GM18861 (cell line): Measurements from ENCODE around the gene ZNF507.

Source experiments
- ATAC-seq: cut with Tn5 transposase; IDR thresholded peaks from one replicate; pipeline ENCODE4 v1.9.1; 2021; ENCODE audit not compliant: unreplicated experiment

The ZNF507 gene

DNA sequence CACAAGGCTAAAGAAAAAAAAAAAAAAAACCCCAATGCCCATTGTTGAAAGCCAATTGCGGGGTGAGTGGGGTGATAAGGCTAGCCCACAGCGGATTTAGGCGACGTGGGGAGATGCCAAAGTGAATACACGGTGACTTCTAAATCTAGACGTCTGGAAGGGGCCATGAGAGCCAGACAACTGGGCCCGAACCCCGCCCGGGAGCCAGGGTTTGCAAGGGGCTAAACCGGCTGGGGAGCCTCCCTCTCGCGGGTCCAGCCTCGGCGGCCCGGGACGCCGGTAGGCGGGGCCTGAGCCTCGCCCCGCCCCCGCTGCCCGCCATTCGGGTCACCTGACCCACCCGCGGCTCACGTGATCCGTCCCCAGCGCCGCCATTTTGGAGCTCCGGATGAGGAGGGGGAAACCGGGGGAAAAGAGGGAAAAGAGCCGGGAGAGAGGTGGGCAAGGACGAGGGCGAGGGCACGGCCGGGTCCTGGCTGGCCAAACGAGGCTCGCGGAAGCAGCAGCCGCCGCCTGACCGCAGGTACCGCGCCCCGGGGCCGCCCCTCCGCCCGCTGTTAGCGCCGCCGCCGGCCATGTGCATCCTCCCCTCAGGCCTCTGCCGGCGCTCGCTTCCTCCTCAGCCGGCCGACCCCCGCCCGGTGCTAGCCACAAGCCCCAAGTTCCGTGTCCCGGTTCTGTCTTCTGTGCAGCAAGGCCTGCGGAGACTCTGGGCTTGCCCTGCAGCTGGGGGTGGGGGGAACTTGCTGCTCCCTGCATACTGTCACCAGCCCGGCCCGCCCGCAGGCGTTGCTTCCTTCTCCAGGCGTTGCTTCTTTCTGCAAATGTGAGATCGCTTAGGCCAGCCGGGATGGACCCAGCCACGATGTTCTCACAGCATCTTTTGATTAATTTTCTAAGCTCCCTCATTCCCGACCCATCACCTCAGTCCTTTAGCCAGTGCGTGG lies at the start of gene ZNF507:
ZNF507 (plus strand) TSS at position 350 of the 947 bp plus-strand sequence. CDS start 7,221 bp downstream, outside the sequence.
- peak; percentile 51 for ATAC-seq

- ATAC-seq, result no peak
Measured at GRCh38 chr19:32296694-32297093, 48.7 kb upstream of the ZNF507 start.

GRCh38 chr19:32302778-32303177 lies 42.6 kb upstream of the ZNF507 start:
- no peak for ATAC-seq

GRCh38 chr19:32303193-32303592 lies 42.2 kb upstream of the ZNF507 start:
- ATAC-seq, result no peak

DNA sequence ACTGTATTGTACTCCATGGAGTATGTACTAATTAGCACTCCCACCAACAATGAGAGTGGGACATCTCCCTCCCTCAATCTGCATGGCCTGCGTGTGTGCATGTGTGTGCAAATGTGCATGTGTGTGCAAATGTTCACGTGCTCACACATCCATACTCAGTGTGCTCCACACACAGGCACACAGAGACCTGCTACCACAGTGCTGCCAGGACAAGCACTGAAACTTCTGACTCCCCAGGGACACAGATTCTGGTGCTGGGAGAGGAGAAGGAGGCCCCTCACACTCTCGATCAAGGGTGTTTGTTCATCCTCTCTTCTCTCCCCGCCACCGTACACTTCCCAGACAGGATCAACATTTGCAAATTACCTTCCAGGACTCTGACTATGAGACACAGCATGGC lies 37.8 kb upstream of the ZNF507 start:
- ATAC-seq, result no peak

DNA sequence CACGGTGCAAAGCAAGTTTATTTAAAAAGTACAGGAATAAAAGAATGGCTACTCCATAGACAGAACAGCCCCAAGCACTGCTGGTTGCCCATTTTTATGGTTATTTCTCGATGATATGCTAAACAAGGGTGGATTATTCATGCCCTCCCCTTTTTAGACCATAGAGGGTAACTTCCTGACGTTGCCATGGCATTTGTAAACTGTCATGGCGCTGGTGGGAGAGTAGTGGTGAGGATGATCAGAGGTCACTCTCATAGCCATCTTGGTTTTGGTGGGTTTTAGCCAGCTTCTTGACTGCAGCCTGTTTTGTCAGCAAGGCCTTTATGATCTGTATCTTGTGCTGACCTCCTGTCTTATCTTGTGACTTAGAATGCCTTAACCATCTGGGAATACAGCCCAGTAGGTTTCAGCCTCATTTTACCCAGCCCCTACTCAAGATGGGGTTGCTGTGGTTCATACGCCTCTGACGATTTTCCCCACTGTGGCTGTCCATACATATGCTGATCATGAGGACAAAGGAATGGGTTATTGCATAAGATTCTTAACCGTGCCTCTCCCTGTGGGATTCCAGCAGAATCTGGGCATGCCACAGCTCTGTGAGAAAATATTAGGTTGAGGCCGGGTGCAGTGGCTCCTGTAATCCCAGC lies 36.9 kb upstream of the ZNF507 start:
- no peak for ATAC-seq

- no peak for ATAC-seq
Measured at GRCh38 chr19:32309711-32310390, 35.6 kb upstream of the ZNF507 start.

GRCh38 chr19:32311371-32311770 lies 34.0 kb upstream of the ZNF507 start:
- no peak for ATAC-seq

GRCh38 chr19:32313569-32314265 lies 31.7 kb upstream of the ZNF507 start:
- ATAC-seq, result no peak

DNA sequence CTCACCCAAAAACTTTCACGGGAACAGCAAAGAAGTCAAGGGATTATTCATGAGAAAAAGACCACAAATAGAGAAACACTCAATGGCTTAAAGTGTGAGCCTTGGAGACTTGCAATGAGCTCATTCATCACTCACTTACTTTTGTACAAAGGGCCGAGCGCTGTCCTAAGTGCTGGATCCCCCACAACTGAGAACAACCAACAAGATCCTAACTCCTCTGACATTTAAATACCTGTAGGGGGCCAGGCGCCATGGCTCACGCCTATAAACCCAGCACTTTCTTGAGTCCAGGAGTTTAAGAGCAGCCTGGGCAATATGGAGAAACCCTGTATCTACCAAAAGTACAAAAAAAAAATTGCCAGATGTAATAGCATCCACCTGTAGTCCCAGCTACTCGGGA lies 29.4 kb upstream of the ZNF507 start:
- no peak for ATAC-seq

DNA sequence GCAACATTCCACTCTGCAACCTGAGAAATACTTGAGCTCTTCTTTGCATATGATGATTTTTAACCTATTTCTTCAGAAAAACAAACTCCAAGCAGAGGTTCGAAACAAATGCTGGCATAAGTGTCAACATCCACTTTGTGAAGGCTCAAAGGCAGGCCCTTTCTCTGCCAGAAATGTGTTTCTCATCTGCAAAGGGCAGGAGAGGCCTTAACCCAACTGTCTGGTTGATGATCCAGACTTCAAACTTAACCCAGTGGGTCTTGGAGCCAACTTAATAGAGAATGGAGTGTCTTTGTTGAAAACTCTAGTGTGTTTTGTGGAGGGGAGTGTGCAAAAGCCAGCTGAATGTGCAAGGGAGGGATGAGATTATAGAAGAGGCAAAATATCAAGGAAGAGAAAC lies 28.3 kb upstream of the ZNF507 start:
- no peak for ATAC-seq

DNA sequence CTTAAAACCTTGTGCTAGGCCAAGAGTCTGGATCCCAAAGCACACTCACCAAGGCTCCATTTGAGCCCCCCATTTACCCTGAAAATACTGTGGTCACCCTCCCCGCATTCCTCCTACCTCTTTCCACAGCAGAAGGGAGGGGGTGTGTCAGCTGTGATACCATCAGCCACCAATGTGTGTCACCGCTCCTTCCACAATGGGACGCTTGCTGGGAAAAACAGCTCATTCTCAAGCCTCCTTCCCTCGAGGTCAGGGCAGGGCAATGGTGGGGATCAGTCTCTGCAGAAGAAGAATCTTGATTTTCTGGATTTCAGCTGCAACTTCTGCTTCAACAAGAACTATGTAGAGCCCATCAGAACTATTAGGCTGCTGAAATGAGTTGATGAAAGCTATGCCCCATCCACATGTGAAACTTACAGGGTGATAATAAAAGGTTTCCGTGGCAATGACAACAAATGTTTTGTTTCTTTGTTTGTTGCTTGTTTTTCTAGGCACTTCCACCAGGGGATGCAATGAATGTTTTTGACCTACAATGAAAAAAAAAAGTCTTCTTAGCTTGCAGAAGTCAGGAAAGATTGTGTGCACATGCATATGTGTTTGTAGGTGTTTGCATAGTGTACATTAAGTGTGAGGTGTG lies 26.4 kb upstream of the ZNF507 start:
- no peak for ATAC-seq

DNA sequence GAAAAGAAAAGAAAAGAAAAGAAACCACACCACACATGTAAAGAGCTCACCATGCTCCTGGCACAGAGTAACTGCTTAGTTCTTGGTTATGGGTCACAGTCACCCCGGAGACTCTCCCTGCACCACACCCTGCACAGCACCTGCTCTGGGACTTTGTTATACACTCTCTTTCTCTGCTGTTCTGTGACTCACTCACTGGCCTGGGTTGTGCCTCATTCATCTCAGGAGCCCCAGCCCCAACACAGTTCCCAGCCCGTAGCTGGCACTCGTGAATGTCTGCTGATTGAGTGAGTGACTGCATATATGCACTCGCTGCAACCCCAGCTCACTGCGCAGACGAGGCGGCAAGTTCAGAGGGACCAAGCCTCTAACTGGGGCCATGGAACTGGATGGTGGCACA lies 22.9 kb upstream of the ZNF507 start:
- no peak for ATAC-seq

- no peak for ATAC-seq
Measured at GRCh38 chr19:32324631-32325285, 20.7 kb upstream of the ZNF507 start.

GRCh38 chr19:32330213-32330857 lies 15.1 kb upstream of the ZNF507 start:
- no peak for ATAC-seq

DNA sequence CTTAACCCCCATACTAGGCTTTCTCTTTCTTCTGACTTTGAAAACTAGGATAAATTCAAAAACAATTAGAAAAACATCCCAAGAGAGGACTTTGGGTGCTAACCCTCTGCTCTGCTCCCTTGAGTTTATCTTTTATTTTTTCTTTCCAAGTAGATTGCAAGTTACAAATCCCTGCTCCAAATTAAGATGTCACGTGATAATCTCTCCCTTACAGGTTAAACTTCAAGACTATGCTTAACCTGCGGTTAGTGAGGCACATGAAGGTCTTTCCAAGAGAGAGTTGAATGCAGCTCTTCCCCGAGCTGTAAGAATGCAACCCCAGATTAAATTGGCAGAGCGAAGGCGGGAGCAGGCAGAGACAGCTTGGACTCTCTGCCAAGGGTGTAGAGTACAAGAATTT lies 12.2 kb upstream of the ZNF507 start:
- no peak for ATAC-seq

- no peak for ATAC-seq
Measured at GRCh38 chr19:32336259-32337083, 8.9 kb upstream of the ZNF507 start.

GRCh38 chr19:32337084-32337808 lies 8.2 kb upstream of the ZNF507 start:
- no peak for ATAC-seq
